GM19467 (cell line): ENCODE measurements around the gene STXBP6.
"Not testable (repeated sequence)": the region's sequence is repeated elsewhere in the genome, so short reads cannot be mapped to it uniquely, and the experiment has no call there.

Source experiments
- ATAC-seq: cut with Tn5 transposase; IDR thresholded peaks from one replicate; pipeline ENCODE4 v1.9.1; 2021; ENCODE audit warnings: mild to moderate bottlenecking, moderate library complexity; ENCODE audit not compliant: unreplicated experiment

STXBP6 gene

GRCh38 chr14:24839617-24840203 lies 210.2 kb downstream of the STXBP6 start:
- ATAC-seq: no peak

GRCh38 chr14:24838945-24839616 lies 210.9 kb downstream of the STXBP6 start:
- ATAC-seq: no peak

- ATAC-seq: no peak
Measured at GRCh38 chr14:24837280-24838046, 212.5 kb downstream of the STXBP6 start.

- ATAC-seq: not testable (repeated sequence)
Measured at GRCh38 chr14:24836324-24836723, 213.6 kb downstream of the STXBP6 start.

- ATAC-seq: no peak
Measured at GRCh38 chr14:24834956-24835355, 215.0 kb downstream of the STXBP6 start.

GRCh38 chr14:24833385-24833784 lies 216.6 kb downstream of the STXBP6 start:
- ATAC-seq: no peak

GRCh38 chr14:24831677-24832076 lies 218.3 kb downstream of the STXBP6 start:
- no peak for ATAC-seq

GRCh38 chr14:24829862-24830261 lies 220.1 kb downstream of the STXBP6 start:
- no peak for ATAC-seq

- ATAC-seq: no peak
Measured at GRCh38 chr14:24828486-24828885, 221.5 kb downstream of the STXBP6 start.

GRCh38 chr14:24826390-24826789 lies 223.6 kb downstream of the STXBP6 start:
- ATAC-seq: no peak

- ATAC-seq: no peak
Measured at GRCh38 chr14:24820616-24821015, 229.3 kb downstream of the STXBP6 start.

GRCh38 chr14:24818823-24819341 lies 231.1 kb downstream of the STXBP6 start:
- no peak for ATAC-seq

GRCh38 chr14:24818058-24818822 lies 231.7 kb downstream of the STXBP6 start:
- no peak for ATAC-seq

- ATAC-seq: no peak
Measured at GRCh38 chr14:24817212-24818057, 232.5 kb downstream of the STXBP6 start.

- no peak for ATAC-seq
Measured at GRCh38 chr14:24816929-24817211, 233.1 kb downstream of the STXBP6 start.

GRCh38 chr14:24816011-24816928 lies 233.7 kb downstream of the STXBP6 start:
- ATAC-seq: no peak

GRCh38 chr14:24815543-24815942 lies 234.4 kb downstream of the STXBP6 start:
- no peak for ATAC-seq

GRCh38 chr14:24814944-24815343 lies 235.0 kb downstream of the STXBP6 start:
- no peak for ATAC-seq

- no peak for ATAC-seq
Measured at GRCh38 chr14:24814346-24814745, 235.6 kb downstream of the STXBP6 start.
